Spleen (tissue), 7 donors: Measurements from ENCODE around the gene MANSC4.

Experiments used
- POLR2A ChIP-seq, 3 donors: fragments of 450-650 bp; IDR thresholded peaks; one replicate each; pipeline ENCODE4 v1.5.1; 2017; ENCODE audit warnings: antibody characterized with exemption in 3 of 3, mild to moderate bottlenecking in 1 of 3
- POLR2AphosphoS5 ChIP-seq, 3 donors: sonication (generic); formaldehyde crosslinking; IDR thresholded peaks; one replicate each; pipeline ENCODE4 v1.5.1; 2017; ENCODE audit warnings: antibody characterized with exemption in 3 of 3
- TF ChIP-seq, protein P1 (sequence below), 11 experiments: fragments of 200-600 bp in 7 of 11; fragments of 450-650 bp in 4 of 11; sonication (generic) in 4 of 11; IDR thresholded peaks in 8 of 11; conservative IDR thresholded peaks in 3 of 11; 1 replicate in 7 of 11; 2 replicates in 4 of 11; pipeline versions ENCODE4 v1.4.0 to v1.8.0; 2016 to 2021; ENCODE audit warnings: antibody characterized with exemption in 11 of 11, inconsistent platforms in 4 of 11, mild to moderate bottlenecking in 1 of 11
- donor health status: DM: no; HTN: no; CAD: no; lungs with moderate emphysema.
- donor health status: DM: no; HTN: no; CAD: no.
- donor health status: DM: no; HTN: no; CAD: no.

DNA sequence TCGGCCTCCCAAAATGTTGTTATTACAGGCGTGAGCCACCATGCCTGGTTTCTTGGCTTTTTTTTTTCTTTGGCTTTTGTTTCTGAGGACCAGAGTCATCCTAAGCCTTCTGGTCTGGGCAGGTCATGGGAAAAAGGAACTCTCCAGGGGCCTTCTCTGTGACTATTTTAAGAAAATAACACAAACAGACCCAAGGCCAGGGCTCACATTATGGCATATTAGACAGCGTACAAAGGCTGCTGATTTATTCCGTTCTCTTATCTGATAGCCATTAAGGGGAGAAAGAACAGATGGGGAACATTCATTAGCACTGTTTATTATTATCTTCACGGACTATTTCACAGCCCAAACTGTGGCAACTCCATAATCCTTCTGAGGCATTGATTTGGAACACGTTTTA is 28.8 kb upstream of the MANSC4 start:
- TF ChIP-seq, protein P1, sequence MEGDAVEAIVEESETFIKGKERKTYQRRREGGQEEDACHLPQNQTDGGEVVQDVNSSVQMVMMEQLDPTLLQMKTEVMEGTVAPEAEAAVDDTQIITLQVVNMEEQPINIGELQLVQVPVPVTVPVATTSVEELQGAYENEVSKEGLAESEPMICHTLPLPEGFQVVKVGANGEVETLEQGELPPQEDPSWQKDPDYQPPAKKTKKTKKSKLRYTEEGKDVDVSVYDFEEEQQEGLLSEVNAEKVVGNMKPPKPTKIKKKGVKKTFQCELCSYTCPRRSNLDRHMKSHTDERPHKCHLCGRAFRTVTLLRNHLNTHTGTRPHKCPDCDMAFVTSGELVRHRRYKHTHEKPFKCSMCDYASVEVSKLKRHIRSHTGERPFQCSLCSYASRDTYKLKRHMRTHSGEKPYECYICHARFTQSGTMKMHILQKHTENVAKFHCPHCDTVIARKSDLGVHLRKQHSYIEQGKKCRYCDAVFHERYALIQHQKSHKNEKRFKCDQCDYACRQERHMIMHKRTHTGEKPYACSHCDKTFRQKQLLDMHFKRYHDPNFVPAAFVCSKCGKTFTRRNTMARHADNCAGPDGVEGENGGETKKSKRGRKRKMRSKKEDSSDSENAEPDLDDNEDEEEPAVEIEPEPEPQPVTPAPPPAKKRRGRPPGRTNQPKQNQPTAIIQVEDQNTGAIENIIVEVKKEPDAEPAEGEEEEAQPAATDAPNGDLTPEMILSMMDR (IDR thresholded peaks at IDR 0.05 in 8 of 11, conservative IDR thresholded peaks at IDR 0.05 in 3 of 11), result no peak
- TF ChIP-seq POLR2AphosphoS5 (IDR thresholded peaks at IDR 0.05), result no peak
- no peak for TF ChIP-seq POLR2A (IDR thresholded peaks at IDR 0.05)
